Measurements from ENCODE around the gene INPPL1.

Gene INPPL1

GRCh38 chr11:72233773-72234513 is 9.4 kb downstream of the INPPL1 start:
- no peak for DNase-seq

DNA sequence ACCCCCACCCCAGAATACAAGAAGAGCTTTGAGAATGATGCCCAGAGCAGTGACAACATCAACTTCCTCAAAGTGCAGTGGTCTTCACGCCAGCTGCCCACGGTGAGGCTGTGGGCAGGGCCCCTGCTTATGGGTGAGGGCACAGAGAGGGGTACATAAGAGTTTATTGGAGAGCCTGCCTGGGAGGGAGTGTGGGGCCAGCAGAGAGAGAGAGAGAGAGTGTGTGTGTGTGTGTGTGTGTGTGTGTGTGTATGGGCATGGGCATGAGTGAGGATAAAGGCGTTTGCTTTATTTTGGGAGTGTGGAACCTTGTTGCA is 9.9 kb downstream of the INPPL1 start:
- DNase-seq: no peak

DNA sequence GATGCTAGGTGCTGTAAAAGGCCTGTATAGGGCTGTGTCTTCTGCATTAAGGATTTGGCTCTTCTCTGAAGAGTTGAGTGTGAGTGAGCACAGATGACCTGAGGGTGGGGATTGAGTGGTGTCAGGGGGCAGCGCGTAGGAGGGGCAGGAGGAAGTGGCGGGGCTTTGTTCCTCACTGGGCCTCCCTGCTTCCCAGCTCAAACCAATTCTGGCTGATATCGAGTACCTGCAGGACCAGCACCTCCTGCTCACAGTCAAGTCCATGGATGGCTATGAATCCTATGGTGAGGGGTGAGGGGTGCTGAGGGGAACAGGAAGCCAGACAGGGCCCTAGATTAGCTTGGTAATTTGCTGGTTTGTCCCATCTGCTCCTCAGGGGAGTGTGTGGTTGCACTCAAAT is 10.4 kb downstream of the INPPL1 start:
- DNase-seq: no peak

- DNase-seq: no peak
These were observed 10.9 kb downstream of the INPPL1 start for GRCh38 chr11:72235351-72236057.

GRCh38 chr11:72236083-72236697 is 11.6 kb downstream of the INPPL1 start:
- DNase-seq: no peak

DNA sequence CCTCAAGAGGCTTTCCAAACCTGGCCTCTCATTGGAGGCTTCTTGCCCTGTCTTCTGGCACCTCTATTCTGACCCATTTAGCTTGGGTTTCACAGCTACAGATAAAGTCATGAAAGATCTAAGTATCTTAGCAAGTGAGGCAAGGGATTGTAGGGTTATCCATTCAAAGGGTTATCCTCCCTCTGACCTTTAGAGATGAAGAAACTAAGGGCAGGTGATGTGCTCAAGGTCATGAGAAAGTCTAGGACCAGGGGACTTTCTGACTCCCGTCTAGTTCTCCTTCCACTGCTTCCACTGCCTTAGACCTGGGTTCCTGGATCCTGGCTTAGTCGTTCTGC is 12.2 kb downstream of the INPPL1 start:
- no peak for DNase-seq

- DNase-seq: peak; percentile 46 to 79
These were observed 12.8 kb downstream of the INPPL1 start for GRCh38 chr11:72237112-72237931.

DNA sequence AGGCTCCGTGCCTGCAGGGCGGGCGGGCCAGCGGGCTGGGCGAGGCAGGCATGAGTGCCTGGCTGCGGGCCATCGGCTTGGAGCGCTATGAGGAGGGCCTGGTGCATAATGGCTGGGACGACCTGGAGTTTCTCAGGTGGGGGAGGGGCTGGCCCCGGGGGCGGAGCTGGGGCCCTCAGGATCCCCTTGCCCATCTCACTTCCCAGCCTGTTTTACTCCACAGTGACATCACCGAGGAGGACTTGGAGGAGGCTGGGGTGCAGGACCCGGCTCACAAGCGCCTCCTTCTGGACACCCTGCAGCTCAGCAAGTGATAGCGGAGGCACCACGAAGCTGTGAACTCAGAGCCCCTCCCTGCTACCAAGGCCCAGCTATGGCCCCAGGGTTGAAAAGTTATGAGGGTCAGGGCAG is 13.5 kb downstream of the INPPL1 start:
- DNase-seq: peak in 1 of 2 experiments; percentile 21

DNA sequence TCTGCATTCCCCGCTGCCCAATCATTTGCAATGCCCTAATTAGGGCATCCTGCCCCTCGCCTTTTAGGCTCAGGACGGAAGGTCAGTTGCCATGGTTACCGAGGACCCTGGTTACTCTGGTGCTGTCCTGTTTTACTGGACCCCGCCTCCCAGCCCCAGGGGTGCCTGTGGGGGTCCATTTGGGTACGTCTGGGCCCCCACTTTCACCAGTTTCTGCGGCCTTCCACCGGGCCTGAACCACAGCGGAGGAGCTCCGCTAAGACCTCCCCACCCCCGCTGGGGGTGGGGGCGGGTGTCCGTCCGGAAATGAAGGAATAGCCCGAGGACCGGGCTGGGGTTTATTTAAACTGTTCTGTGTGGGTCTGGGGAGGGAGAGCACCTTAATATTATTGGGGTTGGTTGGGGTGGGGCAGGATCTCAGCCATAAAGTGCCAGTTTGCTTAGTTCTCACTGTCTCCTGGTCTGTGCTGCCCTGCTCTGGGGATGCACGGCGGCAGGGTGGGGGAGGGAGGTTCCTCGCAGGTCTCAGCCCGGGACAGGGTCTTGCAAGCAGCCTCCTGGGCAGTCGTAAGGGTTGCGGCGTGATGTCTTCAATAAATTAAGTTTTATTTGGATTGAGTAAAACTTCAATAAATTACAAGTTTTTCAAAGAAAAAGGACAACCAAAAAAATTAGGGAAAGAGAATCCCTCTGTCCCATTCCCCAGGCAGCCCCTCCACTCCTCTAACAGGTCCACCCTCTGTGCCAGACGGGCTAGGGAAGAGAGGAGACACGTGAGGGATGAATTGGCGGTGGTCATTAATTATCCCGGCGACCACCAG is 14.1 kb downstream of the INPPL1 start:
- DNase-seq: no peak

DNA sequence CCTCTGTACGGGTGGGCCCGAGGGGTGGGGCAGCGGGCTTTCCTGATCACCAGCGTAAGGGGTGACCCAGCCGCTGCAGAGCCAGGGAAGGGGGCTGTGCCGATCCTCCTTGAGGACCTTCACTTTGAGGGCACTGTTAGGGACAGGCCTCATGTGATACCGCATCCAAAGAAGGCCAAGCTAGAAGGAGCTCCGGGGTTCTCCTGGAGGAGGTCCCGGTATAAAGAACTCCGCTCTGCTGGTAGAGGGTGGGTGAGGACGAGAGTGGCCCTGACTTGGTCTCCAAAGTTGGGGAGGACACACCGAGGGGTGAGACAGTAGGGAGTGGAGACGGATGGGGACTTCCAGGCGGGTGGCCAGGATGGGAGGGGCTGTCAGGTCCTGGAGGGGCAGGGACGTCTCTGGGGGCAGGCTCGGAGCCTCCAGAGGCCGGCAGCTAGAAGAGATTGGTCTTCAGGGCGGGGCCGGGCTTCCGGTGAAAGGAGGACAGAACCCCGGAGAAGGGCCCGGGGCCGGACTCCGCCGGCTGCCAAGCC is 14.8 kb downstream of the INPPL1 start:
- DNase-seq: no peak

GRCh38 chr11:72239849-72240460 is 15.4 kb downstream of the INPPL1 start:
- peak in 1 of 2 experiments; percentile 26 for DNase-seq

GRCh38 chr11:72240461-72241290 is 16.1 kb downstream of the INPPL1 start:
- peak in 1 of 2 experiments; percentile 21 for DNase-seq

DNA sequence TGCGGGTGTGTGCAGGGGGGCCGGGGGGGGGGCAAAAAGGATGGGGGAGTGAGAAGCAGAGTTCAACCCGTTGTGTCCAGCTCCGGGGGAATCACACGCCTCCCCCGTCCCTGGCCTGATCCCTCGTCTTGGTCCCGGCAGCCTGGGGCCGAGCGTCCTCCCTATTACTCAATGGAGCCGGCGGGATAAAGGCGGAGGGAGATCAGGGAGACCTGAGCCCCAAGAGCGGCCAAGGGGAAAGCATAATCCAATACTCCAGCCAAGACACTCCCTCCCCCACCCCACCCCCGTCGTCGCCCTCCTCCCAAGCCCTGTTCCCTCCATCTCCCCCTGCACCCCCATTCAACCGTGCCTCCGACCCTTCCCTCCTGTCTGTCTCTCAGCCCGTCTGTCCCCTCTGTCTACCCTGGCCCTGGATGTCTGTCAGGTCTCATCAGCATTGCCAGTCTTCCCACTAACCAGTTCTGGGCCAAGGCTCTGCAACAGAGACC is 16.8 kb downstream of the INPPL1 start:
- DNase-seq: no peak

DNA sequence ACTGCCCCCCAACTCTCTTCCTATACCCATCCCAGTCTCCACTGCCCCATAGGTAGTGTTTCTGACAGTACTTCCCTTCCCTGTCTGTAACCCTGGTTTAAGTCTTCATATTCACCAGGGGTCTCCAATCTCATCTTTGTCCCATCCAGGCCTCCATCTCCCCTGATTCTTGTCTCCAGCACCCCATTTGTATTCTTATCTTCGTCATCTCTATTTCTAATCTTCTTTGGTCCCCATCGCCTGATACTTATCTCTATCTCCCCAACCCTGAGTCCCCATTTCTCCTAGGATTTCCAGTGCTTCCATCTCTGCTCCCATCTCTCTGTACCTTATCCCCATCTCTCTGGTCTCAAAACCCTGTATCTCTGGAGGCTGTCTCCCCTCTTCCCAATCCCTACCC is 17.6 kb downstream of the INPPL1 start:
- DNase-seq: no peak

- no peak for DNase-seq
These were observed 18.8 kb downstream of the INPPL1 start for GRCh38 chr11:72243173-72244059.

DNA sequence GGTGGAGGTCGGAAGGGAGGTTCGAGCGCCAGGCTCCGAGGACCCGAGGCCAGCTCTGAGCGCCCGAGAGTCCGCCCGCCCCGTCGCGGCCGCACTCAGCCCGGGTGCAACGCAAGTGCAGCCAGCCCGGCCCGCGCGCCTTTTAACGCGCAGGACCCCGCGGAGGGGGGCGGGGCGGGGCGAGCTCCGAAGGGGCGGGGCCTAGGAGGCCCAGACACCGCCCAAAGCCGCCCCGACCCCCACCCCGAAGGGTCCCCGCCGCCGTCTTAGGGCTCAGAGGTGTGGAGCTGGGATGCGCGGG is 19.4 kb downstream of the INPPL1 start, which contains the start of gene PHOX2A:
Gene PHOX2A, minus strand, starts transcription at position 117 of the 301 bp plus-strand sequence. CDS start 172 bp downstream, outside the sequence.
- no peak for DNase-seq

DNA sequence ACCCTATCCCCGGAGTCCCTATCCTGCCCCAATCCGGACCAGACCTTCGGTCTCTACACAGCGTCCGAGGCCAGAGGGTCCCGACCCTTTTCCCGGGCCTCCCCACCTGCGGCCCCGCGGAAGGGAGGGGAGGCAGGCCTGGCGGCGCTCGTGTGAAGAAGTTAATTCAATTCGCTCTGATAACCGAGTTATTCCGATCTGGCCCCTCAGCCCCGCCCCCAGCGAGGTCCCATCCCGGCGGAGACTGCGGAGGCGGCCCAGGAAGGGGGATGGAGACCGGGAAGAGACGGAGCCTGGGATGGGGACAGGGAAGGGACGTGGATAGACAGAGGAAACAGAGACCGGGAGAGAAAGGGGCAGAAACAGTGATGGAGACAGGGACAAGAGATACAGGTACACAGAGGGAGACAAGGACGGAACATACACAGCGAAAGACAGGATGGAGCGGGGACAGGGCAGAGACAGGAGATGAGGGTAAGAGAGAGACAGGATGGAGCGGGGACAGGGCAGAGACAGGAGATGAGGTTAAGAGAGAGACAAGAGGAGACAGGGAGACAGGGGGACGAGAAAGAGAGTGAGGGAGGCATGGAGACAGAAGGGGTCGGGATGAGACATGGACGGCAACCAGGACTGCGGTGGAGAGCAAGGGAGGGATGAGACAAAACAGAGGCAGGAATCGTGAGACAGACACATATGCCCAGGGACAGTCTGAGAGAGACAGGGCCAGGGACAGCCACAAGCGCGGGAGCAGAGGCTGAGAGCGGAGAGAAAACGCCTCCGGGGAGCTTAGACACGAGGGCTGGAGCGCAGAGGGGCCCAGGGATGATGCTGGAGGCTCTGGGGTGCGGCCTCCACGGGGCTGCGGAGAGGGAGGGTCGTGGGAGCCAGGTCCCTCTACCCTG is 20.0 kb downstream of the INPPL1 start:
- DNase-seq: no peak

DNA sequence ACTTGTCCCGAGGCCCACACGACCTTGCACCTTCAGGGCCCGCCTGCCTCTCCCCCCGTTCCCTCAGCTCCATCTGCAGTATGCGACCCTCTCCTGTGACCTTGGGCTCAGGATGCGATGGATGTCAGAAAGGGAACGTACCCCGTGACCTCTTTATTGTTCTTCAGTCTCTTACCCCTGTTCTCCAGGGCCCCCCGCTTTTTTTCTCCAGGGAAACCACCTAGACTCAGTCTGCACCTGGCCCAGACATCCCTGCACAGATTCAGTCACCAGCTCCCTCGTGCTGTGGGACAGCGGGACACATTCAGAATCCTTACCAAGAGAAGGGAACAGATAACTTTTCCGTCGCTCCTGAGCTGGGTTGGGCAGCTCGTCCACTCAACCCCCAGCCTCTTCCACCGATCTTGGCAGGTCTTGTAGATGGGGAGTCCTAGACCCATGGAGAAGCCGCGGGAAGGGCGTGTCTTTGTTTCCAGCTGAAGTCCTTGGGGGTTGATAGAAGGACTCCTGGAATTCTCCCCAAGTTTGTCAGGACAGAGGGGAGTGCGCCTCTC is 20.8 kb downstream of the INPPL1 start:
- DNase-seq: no peak
